GM18519 (cell line): Measurements from ENCODE around the gene MED20.

ENCODE experiments used
- ATAC-seq: cut with Tn5 transposase; IDR thresholded peaks from one replicate; pipeline ENCODE4 v1.9.1; 2021; ENCODE audit warnings: mild to moderate bottlenecking, moderate library complexity; ENCODE audit not compliant: unreplicated experiment, low FRiP score

The MED20 gene

GRCh38 chr6:41859356-41859755 is 61.6 kb downstream of the MED20 start:
- ATAC-seq: no peak

- ATAC-seq: no peak
These were observed 62.2 kb downstream of the MED20 start for GRCh38 chr6:41858703-41859102.
